Measurements from ENCODE around the gene OCSTAMP.

OCSTAMP gene

DNA sequence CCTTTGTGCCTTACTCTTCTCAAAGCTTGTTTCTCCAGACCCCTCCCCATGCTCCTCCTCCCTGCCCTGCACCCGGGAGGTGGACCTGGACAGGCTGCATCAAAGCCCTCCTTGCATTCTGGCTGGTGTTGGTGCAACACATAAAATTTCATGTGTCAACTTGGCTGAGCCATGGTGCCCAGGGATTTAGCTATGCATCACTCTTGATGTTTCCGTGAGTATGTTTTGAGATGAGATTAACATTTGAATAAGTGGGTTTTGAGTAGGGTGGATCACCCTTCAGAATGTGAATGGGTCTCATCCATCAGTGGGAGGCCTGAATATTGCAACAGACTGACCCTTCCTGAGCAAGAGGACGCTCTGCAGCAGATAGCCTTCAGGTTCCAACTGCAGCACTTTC, 4.4 kb upstream of the OCSTAMP start:
- no peak for DNase-seq (ENCODE audit: low read depth in 2 of 3, low spot score in 2 of 3)

GRCh38 chr20:46553926-46554325, 3.5 kb upstream of the OCSTAMP start:
- no peak for DNase-seq (ENCODE audit: low read depth in 2 of 3, low spot score in 2 of 3)

- DNase-seq (ENCODE audit: low read depth in 2 of 3, low spot score in 2 of 3) = no peak
Observed at GRCh38 chr20:46552460-46553420, 2.3 kb upstream of the OCSTAMP start.

- no peak for DNase-seq (ENCODE audit: low read depth in 2 of 3, low spot score in 2 of 3)
Observed at GRCh38 chr20:46551522-46552381, 1.3 kb upstream of the OCSTAMP start.

DNA sequence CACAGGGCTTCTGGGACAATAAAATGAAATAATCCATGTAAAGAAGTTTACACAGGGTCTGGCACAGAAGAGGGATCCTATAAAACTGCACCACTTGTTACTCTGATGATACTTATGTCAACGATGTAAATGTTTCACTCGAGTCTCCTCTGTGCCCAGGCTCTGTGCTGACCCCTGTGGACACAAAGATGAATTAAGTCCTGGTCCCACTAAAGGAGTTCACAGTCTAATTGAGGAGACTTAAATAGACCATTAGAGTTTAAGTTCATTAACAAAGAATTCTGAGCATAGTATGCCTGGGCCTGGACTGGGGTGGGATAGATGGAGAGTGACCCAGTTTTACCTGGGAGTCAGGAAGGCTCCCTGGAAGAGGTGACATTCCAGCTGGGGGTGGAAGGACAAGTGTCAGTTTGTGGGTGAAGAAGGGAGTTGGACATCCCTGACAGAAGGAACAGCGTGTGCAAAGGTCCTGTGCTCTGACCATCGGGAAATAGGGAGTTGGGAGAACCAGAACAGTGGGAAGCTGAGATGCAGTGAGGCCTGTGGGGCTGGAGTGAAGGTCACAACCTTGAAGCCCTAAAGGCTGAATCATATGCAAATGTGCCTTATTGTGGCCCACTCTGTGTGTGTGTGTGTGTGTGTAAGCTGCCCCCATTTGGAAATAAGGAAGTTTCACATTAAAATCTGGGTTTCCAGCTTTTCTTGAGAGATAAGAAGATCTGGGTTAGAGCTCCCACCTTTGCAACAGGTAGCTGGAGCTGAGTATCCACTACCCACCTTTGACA, 1.1 kb downstream of the OCSTAMP start:
- no peak for DNase-seq (ENCODE audit: low read depth in 2 of 3, low spot score in 2 of 3)

- no peak for DNase-seq (ENCODE audit: low read depth in 2 of 3, low spot score in 2 of 3)
Observed at GRCh38 chr20:46548688-46549087, 1.8 kb downstream of the OCSTAMP start.

GRCh38 chr20:46547995-46548394, 2.5 kb downstream of the OCSTAMP start:
- DNase-seq (ENCODE audit: low read depth in 2 of 3, low spot score in 2 of 3) = no peak

DNA sequence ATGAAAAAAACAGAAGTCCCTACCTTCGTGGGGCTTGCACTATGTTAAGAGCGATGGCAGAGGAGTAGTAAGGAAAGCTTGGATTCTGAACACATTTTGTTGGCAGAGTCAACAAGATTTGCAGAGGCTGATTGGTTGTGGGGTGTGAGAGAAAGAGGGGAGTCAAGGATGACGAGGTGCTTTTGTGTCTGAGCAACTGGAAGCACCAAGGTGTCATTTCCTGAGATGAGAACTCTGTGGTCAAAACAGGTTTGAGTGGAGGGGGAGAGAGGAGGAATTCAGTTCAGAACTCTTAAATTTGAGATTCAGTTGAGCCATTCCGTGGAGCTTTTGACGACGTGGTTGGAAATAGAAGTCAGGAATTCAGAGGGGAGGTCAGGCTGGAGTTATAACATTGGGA, 3.5 kb downstream of the OCSTAMP start:
- no peak for DNase-seq (ENCODE audit: low read depth in 2 of 3, low spot score in 2 of 3)

DNA sequence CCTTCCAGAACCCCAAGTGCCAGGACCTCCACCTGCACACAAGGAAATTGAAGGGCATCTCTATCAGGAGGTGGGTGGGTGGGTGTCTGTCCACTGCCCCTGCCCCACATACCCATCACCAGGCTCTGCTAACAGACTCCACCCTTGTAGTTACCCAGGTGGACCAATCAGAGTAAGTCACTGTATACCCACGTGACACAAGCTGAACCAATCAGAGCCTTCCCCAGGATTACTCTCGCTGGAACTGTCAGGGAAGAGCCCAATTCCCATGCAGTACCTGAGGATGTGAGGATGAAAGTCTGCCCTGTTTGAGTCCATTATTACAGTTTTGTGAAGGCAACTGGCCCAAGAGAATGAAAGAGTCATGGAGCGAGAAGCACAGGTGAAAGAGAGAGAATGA, 4.2 kb downstream of the OCSTAMP start:
- no peak for DNase-seq (ENCODE audit: low read depth in 2 of 3, low spot score in 2 of 3)

- no peak for DNase-seq (ENCODE audit: low read depth in 2 of 3, low spot score in 2 of 3)
Observed at GRCh38 chr20:46545827-46546138, 4.7 kb downstream of the OCSTAMP start.

DNA sequence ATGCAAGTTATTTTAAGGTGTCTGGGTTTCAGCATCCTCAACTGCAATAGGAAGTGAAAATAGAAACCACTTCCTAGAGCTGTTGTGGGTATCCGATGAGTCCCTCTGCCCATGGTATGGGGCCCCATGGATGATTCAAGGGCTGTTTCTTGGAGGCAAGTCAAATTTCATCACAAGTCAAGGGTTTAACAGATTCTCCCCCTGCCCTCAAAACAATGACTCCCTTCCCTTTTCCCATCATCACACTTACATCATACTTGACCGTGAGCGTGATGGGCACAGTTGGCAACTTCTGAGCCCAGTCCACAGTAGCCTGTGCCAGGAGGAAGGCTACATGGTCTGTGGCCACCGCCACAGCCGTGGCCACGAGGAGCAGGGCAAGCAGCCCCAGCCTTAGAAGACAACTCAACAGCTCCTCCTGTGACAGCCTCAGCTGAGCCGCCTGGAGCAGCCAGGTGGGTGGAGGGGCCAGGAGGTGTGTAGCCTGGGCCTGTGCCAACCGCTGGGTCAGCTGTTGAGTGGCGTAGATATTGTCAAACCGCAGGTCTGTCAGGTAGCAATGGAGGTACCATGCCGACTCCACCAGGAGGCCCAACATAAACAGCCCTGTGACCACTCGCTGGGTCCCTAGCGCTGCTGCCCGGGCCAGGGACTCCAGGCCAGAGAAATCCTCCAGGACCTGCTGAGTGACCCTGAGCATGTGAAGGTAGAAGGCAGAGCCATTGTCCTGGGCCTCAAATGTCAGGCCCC, 5.2 kb downstream of the OCSTAMP start:
- DNase-seq (ENCODE audit: low read depth in 2 of 3, low spot score in 2 of 3) = peak in 1 of 3 experiments; percentile 23

DNA sequence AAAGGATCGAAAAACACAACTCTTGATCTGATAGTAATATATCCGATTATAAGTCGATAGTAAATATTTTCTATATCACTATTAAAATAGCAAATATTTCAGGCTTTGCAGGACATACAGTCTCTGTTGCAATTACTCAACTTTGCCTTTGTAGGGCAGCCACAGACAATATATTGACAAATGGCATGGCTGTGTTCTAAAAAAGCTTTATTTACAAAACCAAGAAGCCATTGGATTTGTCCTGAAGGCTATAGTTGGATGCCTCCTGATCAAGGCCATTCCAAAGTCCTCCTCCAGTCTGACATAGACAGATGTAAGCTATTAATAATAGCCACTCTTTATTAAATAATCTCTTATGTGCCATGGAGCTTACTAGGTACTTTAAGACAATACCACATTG, 5.9 kb downstream of the OCSTAMP start:
- DNase-seq (ENCODE audit: low read depth in 2 of 3, low spot score in 2 of 3) = no peak

DNA sequence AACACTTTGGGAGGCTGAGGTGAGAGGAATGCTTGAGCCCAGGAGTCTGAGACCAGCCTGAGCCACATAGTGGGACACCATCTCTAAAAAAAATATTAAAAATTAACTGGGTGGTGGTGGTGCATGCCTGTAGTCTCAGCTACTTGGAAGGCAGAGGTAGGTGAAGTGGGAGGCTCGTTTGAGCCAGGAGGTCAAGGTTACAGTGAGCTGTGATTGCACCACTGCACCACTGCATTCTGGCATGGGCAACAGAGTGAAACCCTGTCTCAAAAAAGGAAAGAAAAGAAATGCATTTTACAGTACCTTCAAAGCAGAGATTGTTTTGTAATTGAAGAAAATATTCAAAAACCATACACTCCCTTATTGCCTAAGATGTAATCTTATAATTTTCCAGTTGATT, 6.5 kb downstream of the OCSTAMP start:
- DNase-seq (ENCODE audit: low read depth in 2 of 3, low spot score in 2 of 3) = no peak

- DNase-seq (ENCODE audit: low read depth in 2 of 3, low spot score in 2 of 3) = no peak
Observed at GRCh38 chr20:46543033-46543432, 7.4 kb downstream of the OCSTAMP start.

- DNase-seq (ENCODE audit: low read depth in 2 of 3, low spot score in 2 of 3) = no peak
Observed at GRCh38 chr20:46541229-46541935, 9.1 kb downstream of the OCSTAMP start.

DNA sequence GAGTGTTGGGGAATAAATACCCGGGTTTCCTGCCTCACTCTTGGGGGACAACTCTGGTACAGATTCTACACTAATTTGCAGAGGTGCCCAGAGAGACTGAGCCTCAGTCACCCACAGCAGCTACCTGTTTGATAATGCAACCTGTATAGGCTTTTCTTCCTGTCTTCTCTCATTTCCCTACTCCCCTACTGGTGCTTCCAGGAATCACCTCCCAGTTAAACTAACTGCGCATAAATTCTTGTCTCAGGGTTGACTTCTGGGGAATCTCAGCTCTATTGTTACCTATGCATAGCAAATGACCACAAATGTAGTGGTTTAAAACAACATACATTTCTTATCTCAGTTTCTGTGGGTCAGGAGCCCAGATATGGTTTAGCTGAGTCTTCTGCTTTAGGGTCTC, 11.3 kb downstream of the OCSTAMP start:
- DNase-seq (ENCODE audit: low read depth in 2 of 3, low spot score in 2 of 3) = no peak

DNA sequence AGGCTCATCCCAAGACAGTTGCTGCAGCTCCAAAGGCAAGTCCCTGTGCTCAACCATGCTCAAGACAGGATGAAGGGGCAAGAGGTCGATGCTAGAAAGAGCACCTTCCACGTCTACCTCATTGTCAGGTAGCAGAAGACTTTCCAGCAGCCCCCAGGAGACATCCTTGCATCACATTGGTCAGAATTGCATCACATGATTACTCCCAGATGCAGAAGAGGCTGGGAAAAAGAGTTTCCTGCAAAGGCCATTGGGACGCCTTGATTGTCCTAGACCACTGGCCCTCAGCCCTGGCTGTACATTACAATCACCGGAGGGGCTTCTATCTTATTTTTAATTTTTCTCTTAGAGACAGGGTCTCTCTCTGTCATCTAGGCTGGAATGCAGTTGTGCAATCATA, 19.8 kb downstream of the OCSTAMP start:
- DNase-seq (ENCODE audit: low read depth in 2 of 3, low spot score in 2 of 3) = no peak

- DNase-seq (ENCODE audit: low read depth in 2 of 3, low spot score in 2 of 3) = no peak
Observed at GRCh38 chr20:46523696-46524328, 26.6 kb downstream of the OCSTAMP start.

DNA sequence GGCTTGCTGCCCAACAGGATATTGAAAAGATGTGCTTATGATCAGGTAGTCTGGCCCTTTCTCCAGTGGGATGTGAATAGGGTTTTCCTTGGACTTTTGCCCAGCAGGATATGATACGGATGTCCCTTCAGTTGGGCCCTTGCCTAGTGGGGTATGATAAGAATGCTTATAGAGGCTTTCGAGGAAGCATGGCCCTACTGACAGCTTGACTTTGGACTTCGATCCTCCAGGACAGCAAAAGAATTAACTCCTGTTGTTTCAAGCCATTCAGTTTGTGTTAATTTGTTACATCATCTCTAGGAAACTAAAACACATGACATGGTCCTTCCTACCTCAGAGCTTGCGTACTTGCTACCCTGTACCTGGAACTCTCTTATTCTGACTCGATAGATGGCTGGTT, 27.3 kb downstream of the OCSTAMP start:
- no peak for DNase-seq (ENCODE audit: low read depth in 2 of 3, low spot score in 2 of 3)

Measured in activated CD8-positive, alpha-beta memory T cell treated with anti-CD3 and anti-CD28 coated beads for 48 hours (primary cell).